GM12878 (cell line): ENCODE results near the gene CUEDC1. TPM values are rescaled to one million over a fixed set of nuclear protein-coding genes. Genes with fewer than 3 reads are reported as not detected.

ENCODE experiments used
- CHD4 ChIP-seq: fragments of 200-600 bp; sonication (generic); IDR thresholded peaks from 2 replicates; pipeline ENCODE4 v1.6.1; 2016; ENCODE audit warnings: mild to moderate bottlenecking
- FOXM1 ChIP-seq: IDR thresholded peaks from 2 replicates; pipeline ENCODE4 v1.6.1; 2012; ENCODE audit warnings: low read depth, mild to moderate bottlenecking, inconsistent platforms, low read length, moderate library complexity
- IRF4 ChIP-seq: IDR thresholded peaks from 2 replicates; pipeline ENCODE4 v1.6.1; 2011; ENCODE audit warnings: low read depth, low read length
- MEF2B ChIP-seq: fragments of 450-650 bp; IDR thresholded peaks from 2 replicates; pipeline ENCODE4 v1.6.1; 2018; ENCODE audit warnings: mild to moderate bottlenecking, moderate library complexity; ENCODE audit not compliant: partially characterized antibody, poor library complexity, severe bottlenecking
- MYC ChIP-seq: IDR thresholded peaks from 2 replicates; pipeline ENCODE4 v1.6.1; 2011; ENCODE audit warnings: mild to moderate bottlenecking, low read length, moderate library complexity, inconsistent platforms; ENCODE audit not compliant: insufficient read depth, insufficient replicate concordance, insufficient read length, severe bottlenecking
- RBBP5 ChIP-seq: fragments of 200-600 bp; sonication (generic); conservative IDR thresholded peaks from 2 replicates; pipeline ENCODE4 v1.6.1; 2016
- ZNF207 ChIP-seq: fragments of 450-650 bp; IDR thresholded peaks from 2 replicates; pipeline ENCODE4 v1.6.1; 2014; ENCODE audit warnings: antibody characterized with exemption, mild to moderate bottlenecking, borderline replicate concordance
- polyA plus RNA-seq, 11 experiments: library from polyadenylated mRNA; depleted of rRNA in 4 of 11; unstranded in 6 of 11; stranded (reverse) in 5 of 11; fragments of >200 nt; fragmentation: Nextera tagmentation in 4 of 11; fragmentation: Illumina TruSeq in 1 of 11; extraction: Ambion mirVana in 4 of 11; extraction: Trizol in 1 of 11; gene quantifications; 1 replicate in 1 of 11; 2 replicates in 10 of 11; pipeline versions ENCODE4 v1.2.1 to v1.2.3, GENCODE V29; 2011 to 2016; ENCODE audit warnings: inconsistent platforms in 2 of 11, missing spikeins in 2 of 11, low read depth in 1 of 11
- total RNA-seq, 4 experiments: library from RNA; depleted of rRNA in 3 of 4; stranded (reverse); fragments of >200 nt in 3 of 4; fragmentation: Illumina TruSeq in 1 of 4; extraction: Trizol in 1 of 4; gene quantifications; 2 replicates each; pipeline versions ENCODE4 v1.2.1 to v1.2.3, GENCODE V29; 2013 to 2021
- TF ChIP-seq, protein P1 (sequence below): IDR thresholded peaks from 2 replicates; pipeline ENCODE4 v1.6.1; 2011; ENCODE audit warnings: borderline replicate concordance, low read depth, mild to moderate bottlenecking, moderate library complexity, low read length; ENCODE audit not compliant: insufficient read depth, poor library complexity, severe bottlenecking
- TF ChIP-seq, protein P2 (sequence below): fragments of 450-650 bp; IDR thresholded peaks from 2 replicates; pipeline ENCODE4 v1.6.1; 2017; ENCODE audit warnings: mild to moderate bottlenecking
- TF ChIP-seq, protein P3 (sequence below): fragments of 150-350 bp; IDR thresholded peaks from 2 replicates; pipeline ENCODE4 v1.6.1; 2014; ENCODE audit warnings: mild to moderate bottlenecking, low read depth, low read length

Gene CUEDC1
- total and polyA plus RNA-seq, 10 of the 15 experiments (the other 5 are each of a cell fraction or from before 2014, with no cell fraction given), result 0.24 to 7.4 (median 1.8) TPM

DNA sequence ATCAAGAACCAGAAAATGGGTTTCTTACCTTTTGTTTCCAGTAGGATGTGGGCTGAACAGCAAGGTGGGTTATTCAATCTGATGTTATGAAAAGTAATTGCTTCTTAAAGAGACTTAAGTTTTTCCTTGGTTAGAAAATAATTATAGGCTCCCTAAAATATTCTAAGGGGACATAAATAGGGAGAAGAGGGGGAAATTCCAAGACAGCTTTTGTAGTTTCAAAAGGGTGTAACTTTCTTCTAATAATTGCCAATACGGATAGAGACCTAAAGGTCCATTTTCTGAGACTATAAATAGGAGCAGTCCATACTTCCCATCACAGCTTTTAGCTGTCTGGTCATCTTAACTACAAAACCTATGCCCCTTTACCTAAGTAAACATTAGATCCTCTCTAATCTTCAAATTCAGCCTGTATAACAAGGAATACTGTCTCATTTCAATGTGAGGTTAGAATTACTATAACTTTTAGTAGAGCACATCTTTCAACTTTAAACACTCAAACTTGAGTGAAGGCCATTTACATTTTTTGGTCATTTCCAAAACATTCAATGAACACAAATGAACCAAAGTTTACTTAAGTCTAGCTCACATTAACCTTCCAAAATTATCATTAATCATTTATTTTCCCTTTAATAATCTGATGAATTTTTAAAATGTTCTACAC is 46.4 kb upstream of the CUEDC1 start (continued):
- TF ChIP-seq, protein P1, sequence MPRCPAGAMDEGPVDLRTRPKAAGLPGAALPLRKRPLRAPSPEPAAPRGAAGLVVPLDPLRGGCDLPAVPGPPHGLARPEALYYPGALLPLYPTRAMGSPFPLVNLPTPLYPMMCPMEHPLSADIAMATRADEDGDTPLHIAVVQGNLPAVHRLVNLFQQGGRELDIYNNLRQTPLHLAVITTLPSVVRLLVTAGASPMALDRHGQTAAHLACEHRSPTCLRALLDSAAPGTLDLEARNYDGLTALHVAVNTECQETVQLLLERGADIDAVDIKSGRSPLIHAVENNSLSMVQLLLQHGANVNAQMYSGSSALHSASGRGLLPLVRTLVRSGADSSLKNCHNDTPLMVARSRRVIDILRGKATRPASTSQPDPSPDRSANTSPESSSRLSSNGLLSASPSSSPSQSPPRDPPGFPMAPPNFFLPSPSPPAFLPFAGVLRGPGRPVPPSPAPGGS, result no peak
- TF ChIP-seq ZNF207, result no peak
- TF ChIP-seq, protein P2, sequence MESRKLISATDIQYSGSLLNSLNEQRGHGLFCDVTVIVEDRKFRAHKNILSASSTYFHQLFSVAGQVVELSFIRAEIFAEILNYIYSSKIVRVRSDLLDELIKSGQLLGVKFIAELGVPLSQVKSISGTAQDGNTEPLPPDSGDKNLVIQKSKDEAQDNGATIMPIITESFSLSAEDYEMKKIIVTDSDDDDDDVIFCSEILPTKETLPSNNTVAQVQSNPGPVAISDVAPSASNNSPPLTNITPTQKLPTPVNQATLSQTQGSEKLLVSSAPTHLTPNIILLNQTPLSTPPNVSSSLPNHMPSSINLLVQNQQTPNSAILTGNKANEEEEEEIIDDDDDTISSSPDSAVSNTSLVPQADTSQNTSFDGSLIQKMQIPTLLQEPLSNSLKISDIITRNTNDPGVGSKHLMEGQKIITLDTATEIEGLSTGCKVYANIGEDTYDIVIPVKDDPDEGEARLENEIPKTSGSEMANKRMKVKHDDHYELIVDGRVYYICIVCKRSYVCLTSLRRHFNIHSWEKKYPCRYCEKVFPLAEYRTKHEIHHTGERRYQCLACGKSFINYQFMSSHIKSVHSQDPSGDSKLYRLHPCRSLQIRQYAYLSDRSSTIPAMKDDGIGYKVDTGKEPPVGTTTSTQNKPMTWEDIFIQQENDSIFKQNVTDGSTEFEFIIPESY, result no peak
- no peak for TF ChIP-seq MYC
- TF ChIP-seq CHD4, result no peak
- no peak for TF ChIP-seq RBBP5
- TF ChIP-seq FOXM1, result no peak
- TF ChIP-seq, protein P3, sequence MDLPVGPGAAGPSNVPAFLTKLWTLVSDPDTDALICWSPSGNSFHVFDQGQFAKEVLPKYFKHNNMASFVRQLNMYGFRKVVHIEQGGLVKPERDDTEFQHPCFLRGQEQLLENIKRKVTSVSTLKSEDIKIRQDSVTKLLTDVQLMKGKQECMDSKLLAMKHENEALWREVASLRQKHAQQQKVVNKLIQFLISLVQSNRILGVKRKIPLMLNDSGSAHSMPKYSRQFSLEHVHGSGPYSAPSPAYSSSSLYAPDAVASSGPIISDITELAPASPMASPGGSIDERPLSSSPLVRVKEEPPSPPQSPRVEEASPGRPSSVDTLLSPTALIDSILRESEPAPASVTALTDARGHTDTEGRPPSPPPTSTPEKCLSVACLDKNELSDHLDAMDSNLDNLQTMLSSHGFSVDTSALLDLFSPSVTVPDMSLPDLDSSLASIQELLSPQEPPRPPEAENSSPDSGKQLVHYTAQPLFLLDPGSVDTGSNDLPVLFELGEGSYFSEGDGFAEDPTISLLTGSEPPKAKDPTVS, result no peak
- no peak for TF ChIP-seq IRF4
- no peak for TF ChIP-seq MEF2B
